DMS53 (cell line): ENCODE results near the gene PPFIBP2.
"Not testable (repeated sequence)": the region's sequence is repeated elsewhere in the genome, so short reads cannot be mapped to it uniquely, and the experiment has no call there.

Experiments used
- DNase-seq: peaks from one replicate; lab custom pipeline; 2025; lab: John Stamatoyannopoulos, UW

The PPFIBP2 gene

GRCh38 chr11:7636350-7636749 is 122.6 kb downstream of the PPFIBP2 start:
- DNase-seq = no peak

GRCh38 chr11:7637447-7638157 is 123.8 kb downstream of the PPFIBP2 start:
- DNase-seq = no peak

- no peak for DNase-seq
These were observed 125.2 kb downstream of the PPFIBP2 start for GRCh38 chr11:7638710-7639642.

DNA sequence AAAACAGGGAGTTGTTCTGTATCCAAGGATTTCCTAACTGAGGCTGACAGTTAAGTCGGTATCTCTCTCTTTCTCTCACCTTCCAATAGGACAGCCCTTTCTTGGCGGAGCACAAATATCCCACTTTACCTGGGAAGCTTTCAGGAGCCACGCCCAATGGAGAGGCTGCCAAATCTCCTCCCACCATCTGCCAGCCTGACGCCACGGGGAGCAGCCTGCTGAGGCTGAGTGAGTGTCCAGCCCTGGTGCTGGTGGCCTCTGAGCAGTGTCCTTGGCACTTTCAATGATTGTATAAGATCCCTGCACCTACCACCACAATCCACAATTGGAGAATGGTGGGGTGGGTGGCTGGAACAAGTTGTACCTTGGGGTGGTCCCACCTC is 125.8 kb downstream of the PPFIBP2 start:
- no peak for DNase-seq

DNA sequence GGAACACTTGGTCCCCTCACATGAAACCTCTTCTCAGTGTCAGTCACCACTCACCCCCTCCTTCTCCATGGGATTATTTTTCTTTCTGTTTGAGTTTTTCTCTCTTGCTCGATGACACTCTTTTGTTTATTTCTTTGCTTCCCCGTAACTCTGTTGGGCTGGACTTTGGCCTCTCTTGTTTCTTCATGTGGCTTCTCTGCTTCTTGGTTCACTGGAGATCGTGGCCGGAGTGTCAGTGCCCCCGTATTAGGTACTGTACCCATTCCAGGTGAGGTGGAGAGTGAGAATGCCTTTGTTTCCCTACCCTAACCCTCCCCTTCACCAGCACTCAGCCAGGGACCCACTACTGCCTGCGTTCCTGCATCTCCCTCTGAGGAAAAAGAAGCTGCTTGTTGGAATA is 127.0 kb downstream of the PPFIBP2 start:
- DNase-seq = no peak

DNA sequence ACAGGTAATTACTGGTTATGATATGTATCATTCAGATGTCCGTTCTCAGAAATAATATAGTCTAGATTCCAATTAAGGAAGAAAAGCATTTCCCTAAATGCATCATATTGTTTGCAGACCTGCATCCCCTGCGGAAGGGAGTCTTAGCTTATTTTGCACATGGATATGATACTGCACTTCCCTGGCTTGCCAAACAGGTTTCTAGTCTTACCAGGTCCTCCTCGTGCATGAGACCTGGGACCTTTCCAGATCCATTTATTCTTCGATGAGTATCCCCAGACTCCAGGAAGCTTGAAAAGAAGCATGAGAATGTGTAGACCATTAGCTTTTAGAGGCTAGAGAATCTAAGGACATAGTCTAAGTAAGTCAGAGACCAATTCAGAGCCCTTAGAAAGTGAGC is 128.9 kb downstream of the PPFIBP2 start:
- peak; percentile 11 for DNase-seq

DNA sequence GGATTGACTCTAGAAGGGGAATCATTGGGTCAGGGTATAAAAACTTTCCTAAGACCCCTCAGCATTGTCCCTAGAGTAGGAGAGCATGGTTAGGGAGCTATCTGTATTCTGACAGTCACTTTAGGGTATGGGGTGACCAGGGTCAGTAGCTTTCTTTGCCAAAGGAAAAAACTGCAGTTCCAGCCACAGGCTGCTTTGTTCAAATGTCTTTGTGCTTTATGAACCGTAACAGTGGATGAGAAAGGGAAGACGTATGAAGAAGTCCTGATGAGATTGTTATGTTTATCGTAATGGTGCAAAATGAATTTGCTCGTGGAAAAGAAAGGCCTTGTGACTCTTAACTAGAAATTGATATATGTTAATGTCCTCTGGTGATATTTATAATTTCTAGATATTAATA is 129.5 kb downstream of the PPFIBP2 start:
- no peak for DNase-seq

DNA sequence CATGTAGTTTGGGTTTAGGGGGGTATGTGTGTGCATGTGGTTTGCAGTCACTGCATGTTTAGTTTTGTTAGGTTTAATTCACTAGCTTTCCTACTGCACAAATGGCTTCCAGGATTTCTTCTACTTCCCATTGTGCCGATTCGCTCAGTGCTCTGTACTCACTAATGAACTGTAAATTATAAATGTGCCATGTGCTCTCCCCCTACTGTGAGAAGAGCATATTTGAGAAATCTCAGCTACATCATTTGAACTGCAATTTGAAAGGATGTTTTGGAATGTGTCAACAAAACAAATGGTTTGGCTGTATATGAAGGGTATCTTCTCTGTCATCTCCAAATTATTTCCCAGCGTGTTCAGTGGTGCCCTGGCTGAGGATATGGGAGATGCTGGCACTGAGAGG is 131.4 kb downstream of the PPFIBP2 start:
- no peak for DNase-seq

- no peak for DNase-seq
These were observed 133.1 kb downstream of the PPFIBP2 start for GRCh38 chr11:7646866-7647265.

- no peak for DNase-seq
These were observed 134.5 kb downstream of the PPFIBP2 start for GRCh38 chr11:7648264-7648663.

DNA sequence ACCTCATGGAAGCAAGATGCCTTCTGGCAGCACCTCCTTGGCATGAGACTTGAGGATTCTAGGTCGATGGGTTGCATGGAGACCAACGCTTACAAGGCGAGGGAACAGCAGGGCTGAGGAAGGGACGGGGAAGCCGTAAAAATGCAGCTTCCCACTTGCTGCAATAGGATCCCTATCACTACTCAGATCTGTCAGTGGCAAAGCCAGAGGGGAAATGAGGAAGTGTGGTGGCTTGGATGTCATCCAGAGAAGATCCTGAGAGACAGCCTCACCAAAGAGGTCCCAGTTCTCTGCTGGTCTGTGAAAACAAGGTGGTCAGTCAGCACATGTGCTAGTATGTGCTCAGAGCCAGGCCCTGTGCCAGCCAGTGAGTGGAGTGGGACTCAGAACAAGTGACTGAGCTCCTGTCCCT is 137.3 kb downstream of the PPFIBP2 start:
- DNase-seq = no peak

DNA sequence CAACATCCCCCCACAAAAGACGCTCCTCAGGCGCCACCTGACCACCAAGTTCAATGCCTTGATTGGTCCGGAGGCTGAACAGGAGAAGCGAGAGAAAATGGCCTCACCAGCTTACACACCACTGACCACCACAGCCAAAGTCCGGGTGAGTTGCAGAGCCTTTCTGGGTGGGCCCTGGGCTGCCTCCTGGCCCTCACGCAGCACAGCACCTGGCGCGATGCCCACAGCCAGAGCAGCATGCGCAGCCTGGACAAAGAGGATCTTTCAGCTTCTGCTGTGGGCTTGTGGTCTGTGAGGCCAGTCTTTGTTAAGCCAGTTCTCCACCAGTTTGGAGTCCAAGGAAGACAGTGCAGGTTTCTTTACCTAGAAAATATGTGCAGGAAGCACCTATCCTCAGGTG is 137.9 kb downstream of the PPFIBP2 start:
- DNase-seq = no peak

GRCh38 chr11:7654195-7654705 is 140.5 kb downstream of the PPFIBP2 start:
- no peak for DNase-seq

DNA sequence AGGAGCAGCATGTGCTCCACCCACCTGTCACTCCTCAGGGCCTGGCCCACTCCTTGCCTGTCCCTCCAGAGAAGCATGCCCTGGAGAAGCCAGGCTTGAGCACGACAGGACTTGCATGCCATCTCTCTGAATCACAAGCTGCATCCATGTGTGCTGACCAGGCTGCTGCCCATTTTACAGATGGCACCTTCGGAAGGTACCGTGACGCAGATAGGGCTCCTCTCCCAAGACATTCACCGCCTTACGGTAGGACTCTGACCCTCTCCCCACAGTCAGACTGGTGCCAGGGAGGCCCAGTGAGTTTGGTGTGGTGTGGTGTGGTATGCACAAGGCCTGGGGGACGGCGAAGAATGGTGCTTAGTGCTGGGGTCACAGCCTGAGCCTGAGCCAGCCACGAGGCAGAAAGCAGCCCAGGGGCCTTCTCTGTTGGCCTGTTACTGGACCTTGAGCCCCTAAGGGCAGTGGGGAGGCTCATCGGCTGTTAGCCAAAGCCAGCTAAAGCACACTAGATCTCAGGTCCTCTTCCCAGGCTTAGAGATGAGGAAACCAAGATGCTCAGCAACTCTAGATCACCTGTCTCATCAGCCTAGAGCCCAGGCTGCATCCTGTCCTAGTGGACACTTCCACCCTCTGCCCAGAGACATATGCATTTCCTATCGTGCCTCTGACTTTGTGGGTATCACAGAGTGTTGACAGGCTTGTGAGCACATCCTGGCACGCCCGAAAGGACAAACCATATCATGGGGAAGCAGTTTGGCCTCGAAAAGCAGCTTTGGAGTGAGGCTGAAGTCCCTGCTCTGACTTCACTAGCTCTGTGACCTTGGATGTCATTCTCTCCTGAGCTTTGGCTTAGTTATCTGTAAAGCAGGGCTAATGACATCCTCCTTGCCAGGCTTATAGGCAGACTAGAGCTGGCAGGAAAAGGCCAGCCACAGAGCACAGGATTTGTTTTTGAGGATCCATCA is 141.7 kb downstream of the PPFIBP2 start:
- DNase-seq = no peak

DNA sequence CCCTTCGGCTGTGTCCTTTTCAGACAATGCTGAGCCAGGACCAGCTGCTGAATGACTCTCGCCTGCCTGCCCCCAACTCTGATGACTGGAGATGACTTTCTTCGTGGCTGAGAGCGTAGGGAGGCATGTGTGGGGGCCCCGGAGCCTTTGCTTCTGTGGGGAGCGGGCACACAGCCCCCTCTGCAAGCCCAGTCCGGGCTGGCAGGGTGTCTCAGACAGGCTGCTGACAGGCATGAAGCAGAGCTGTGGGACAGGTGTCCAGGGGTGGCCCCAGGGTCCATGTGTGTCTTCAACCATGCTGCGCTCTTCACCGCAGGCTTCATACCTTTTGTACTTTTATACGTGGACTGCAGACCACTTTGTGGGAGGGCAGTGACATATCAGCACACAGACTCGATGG is 142.9 kb downstream of the PPFIBP2 start:
- DNase-seq = no peak

GRCh38 chr11:7657306-7658025 is 143.7 kb downstream of the PPFIBP2 start:
- peak; percentile 82 for DNase-seq

DNA sequence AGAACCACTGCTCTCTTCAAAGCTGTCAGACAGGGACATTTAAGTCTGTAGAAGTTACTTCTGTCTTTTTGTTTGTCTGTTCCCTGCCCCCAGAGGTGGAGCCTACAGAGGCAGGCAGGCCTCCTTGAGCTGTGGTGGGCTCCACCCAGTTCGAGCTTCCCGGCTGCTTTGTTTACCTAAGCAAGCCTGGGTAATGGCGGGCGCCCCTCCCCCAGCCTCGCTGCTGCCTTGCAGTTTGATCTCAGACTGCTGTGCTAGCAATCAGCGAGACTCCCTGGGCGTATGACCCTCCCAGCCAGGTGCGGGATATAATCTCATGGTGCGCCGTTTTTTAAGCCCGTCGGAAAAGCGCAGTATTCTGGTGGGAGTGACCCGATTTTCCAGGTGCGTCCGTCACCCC is 149.7 kb downstream of the PPFIBP2 start:
- DNase-seq = not testable (repeated sequence)

- DNase-seq = no peak
These were observed 151.1 kb downstream of the PPFIBP2 start for GRCh38 chr11:7664867-7665266.

DNA sequence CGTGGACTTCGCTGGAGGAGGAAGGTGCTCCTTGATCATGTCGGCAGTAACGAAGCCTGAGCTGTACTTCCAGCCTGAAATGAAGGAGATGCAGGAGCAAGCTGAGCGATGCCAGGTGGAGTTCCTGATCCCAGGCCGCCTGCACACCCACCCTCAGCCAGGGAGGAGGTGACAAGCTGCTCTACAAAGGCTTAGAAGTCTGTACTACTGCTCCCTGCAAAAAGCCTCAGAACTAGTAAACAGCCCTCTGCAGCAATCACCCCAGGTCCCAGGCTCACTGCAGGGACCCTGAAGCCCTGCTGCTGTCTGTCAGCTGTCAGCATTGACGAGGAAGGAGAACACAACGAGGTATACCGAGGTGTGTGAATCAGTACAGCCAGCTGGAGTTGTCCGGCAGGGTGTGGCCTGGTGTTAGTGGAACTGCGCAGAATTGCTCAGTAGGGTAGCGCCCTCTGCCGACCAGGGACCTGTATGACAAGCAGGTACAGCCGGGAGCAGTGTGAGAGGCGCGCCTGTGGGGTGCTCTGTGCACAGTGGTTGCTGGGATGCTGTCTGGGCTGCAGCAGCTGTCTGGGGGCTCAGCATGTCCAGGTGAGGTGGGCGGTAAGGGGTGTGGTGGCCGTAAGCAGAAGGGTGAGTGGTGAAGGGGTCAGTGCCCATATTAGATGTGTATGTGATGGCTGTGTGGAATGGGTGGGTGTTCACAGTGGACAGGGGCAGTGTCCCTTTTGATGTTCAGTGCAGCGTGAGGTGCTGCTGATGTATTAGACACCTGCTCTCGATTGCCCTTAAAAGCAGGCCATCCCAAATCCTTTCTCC is 151.9 kb downstream of the PPFIBP2 start:
- DNase-seq = peak; percentile 90

DNA sequence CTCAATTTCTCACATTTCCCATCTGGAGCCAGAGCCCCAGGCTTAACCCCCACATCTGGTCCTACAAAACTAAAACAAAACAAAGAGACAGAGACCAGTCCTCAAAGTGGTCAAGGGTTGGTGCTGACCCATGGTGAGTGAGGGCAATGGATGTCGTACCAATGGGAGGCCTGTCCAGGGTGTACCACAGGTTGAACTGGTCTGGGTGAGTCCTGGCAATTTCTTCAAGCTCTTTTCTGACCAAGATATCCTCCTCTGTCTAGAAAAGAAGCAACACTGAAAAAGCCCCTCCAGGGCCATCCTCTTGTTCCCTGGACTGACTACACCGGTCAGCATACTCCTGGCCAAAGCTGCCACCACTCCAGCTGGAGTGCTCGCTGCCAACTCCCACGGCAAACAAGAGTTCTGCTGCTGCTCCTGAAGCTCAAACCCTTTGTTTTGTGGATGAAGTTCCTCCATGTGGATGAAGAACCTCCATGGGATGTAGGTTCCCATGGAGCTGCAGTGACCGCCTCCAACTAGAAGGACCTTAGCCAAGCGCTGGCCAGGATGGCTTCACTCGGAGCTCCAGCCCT is 152.6 kb downstream of the PPFIBP2 start:
- DNase-seq = no peak
